Activated CD8-positive, alpha-beta memory T cell treated with anti-CD3 and anti-CD28 coated beads for 1 hour (primary cell): ENCODE results near the gene LCA5L.
"Not testable (repeated sequence)": the region's sequence is repeated elsewhere in the genome, so short reads cannot be mapped to it uniquely, and the experiment has no call there.

ENCODE experiments used
- DNase-seq, 2 donors: peaks; one replicate each; pipeline ENCODE4 v3.0.0-alpha.2; 2020; ENCODE audit warnings: low read depth in 1 of 2; ENCODE audit errors: extremely low read depth in 1 of 2

LCA5L gene

GRCh38 chr21:39388811-39389155 lies 56.8 kb downstream of the LCA5L start:
- DNase-seq: no peak

DNA sequence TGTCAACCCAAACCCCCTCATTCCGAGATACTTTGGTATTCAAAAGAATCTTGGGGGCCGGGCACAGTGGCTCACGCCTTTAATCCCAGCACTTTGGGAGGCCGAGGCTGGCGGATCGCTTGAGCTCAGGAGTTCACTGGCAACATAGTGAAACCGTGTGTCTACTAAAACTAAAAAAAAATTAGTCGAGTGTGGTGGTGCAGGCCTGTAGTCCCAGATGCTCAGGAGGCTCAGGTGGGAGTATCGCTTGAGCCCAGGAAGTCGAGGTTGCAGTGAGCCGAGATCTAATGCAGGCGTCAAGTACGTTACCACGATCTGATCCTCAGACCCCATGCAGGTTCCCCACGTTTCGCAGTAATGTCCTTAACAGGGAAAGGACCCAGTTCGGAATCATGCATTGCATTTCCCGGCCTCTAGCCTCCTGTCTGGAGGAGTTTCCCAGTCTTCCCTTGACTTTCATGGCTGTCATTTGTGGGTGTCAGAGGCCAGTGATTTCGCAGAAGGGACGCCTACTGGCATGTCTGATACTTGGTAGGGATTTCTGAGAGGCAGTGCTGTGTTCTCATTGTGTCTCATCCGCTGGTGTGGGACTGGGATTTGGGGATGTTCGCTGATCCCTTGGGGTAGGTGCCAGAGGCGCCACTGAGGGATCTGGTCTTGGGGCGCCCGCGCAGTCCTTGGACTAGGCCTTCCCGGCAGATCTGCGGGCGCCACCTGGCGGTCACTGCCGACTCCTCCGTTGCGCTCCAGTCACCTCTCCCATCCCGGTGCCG lies 57.4 kb downstream of the LCA5L start:
- DNase-seq: peak; percentile 72 to 86

- DNase-seq: peak; percentile 86
Observed at GRCh38 chr21:39387461-39388037, 58.0 kb downstream of the LCA5L start.

GRCh38 chr21:39386899-39387298 lies 58.7 kb downstream of the LCA5L start:
- DNase-seq: no peak

GRCh38 chr21:39386194-39386593 lies 59.4 kb downstream of the LCA5L start:
- DNase-seq: no peak

DNA sequence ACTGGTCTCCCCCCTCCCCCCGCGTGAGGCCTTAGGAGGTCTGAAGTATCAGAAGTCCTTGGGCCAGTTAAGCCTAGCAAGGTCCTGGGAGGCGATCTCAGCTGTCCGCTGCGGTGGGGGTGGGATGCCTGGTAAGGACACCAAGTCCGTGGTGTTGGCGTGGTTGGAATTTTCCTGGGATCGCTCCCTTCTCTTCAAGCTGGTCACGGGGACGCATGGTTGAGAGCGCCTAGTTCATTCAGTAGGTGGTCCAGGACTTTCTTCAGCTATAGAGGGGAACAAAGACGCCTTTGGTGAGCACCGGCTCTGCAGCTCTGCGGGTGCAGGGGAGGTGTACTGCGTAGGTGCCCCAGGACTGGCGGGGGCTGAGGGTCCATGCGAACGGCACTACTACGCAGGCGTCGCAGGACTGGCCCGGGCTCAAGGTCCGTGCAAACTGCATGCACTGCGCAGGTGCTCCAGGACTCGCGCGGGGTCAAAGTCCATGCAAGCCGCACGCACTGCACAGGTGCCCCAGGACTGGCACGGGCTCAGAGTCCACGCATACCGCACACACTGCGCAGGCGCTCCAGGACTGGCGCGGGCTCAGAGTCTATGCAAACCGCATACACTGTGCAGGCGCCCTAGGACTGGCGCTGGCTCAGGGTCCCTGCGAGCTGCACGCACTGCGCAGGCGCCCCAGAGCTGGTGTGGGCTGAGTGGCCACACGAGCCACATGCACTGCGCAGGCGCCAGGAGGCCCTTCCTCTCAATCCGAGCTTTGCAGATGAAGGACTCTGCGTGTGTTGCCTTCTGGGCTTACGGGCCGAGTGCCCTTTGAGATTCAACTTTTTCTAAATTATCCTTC lies 60.1 kb downstream of the LCA5L start:
- peak in 1 of 2 donors; percentile 45 for DNase-seq

GRCh38 chr21:39384674-39385298 lies 60.8 kb downstream of the LCA5L start:
- no peak for DNase-seq

GRCh38 chr21:39382096-39382495 lies 63.5 kb downstream of the LCA5L start:
- DNase-seq: not testable (repeated sequence)

GRCh38 chr21:39381009-39381408 lies 64.6 kb downstream of the LCA5L start:
- DNase-seq: no peak

DNA sequence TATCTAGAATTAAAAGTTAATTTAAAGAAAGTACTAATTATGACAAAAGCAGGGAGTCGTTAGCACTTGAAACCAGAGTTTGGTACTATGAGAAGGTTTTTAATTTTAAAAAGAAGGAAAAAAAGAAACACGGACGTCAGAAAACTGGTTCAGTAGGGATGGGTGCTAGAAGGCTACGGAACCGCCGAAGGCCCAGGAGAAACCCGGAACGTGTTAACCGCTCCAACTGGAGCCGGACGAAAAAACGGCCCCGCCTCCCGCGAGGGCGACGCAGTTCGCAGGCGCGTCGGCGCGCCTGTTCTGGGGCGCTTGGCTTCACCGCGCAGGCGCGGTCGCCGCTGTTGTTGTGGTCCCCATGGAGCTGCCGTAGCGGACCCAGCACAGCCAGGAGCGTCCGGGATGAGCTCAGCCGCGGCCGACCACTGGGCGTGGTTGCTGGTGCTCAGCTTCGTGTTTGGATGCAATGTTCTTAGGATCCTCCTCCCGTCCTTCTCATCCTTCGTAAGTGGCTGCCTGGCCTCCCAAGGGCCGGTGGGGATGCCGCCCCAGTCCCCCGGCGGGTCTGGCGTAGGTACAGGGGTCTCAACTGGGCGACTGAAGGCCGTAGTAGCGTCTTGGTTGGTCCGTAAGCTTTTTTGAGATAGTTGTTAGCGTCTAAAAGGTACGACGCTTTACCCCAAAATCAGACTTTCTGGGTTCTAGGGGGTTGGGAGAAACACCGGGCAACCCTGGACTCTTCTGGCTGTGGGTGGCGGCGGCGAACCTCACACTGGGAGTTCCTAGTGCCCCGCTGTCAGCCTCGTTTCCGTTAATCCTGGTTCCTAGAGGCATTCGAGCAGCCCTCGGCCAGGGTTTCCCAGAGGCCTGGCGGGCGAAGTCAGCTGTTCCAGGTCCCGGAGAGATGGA lies 65.3 kb downstream of the LCA5L start:
- peak; percentile 57 to 82 for DNase-seq

- DNase-seq: no peak
Observed at GRCh38 chr21:39377444-39378050, 68.0 kb downstream of the LCA5L start.

GRCh38 chr21:39375446-39375845 lies 70.1 kb downstream of the LCA5L start:
- no peak for DNase-seq

GRCh38 chr21:39374046-39374445 lies 71.5 kb downstream of the LCA5L start:
- no peak for DNase-seq

GRCh38 chr21:39373634-39374033 lies 71.9 kb downstream of the LCA5L start:
- DNase-seq: no peak

GRCh38 chr21:39369896-39370288 lies 75.7 kb downstream of the LCA5L start:
- not testable (repeated sequence) for DNase-seq

GRCh38 chr21:39367783-39368182 lies 77.8 kb downstream of the LCA5L start:
- DNase-seq: no peak

DNA sequence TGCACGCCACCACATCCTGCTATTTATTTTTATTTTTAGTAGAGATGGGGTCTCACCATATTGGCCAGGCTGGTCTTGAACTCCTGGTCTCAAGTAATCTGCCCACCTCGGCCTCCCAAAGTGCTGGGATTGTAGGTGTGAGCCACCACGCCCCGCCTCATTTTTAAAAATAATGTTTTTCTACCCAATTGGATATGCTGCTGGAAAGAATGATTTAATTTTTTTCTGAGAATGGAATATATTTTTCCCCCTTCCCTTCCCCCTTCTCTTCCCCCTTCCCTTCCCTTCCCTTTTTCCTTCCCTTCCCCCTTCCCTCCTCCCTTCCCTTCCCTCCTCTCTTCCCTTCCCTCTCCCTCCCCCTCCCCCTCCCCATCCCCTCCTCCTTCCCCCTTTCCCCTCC lies 79.0 kb downstream of the LCA5L start:
- DNase-seq: no peak

GRCh38 chr21:39364949-39365348 lies 80.6 kb downstream of the LCA5L start:
- no peak for DNase-seq

GRCh38 chr21:39363607-39364555 lies 81.7 kb downstream of the LCA5L start:
- no peak for DNase-seq
